K562 (cell line): ENCODE results near the gene PRKAR2B. TPM values are rescaled to one million over a fixed set of nuclear protein-coding genes. Genes with fewer than 3 reads are reported as not detected.
A peak's percentile ranks its signal among the peaks of the same experiment; 100 is the strongest.

Experiments used
- ATAC-seq: fragments of 200-7000 bp; cut with Tn5 transposase; 3 replicates; pipeline ENCODE4 v1.9.1; 2020; ENCODE audit warnings: moderate library complexity
- BruUV-seq: library from RNA; stranded (reverse); fragments of 400-500 nt; replicated peaks from 2 replicates; lab custom pipeline; 2021; lab: Mats Ljungman, UMichigan
- CTCF ChIA-PET: fragments of 300-600 bp; formaldehyde crosslinking; extraction: SDS; loops from one replicate; lab custom pipeline; 2021; ENCODE audit warnings: low intra/inter-chr PET ratio; lab: Yijun Ruan, JAX
- POLR2A ChIA-PET: fragments of 300-600, 350-650 bp; sonication (Branson Sonifier 250); formaldehyde crosslinking; extraction: SDS; loops from one replicate; lab custom pipeline; 2021; ENCODE audit warnings: antibody characterized with exemption, inconsistent platforms; lab: Yijun Ruan, JAX
- DNase-seq, 4 experiments: peaks; one replicate each; pipeline versions ENCODE4 v3.0.0 to v3.0.0-alpha.2; 2011 to 2018; ENCODE audit warnings: low spot score in 3 of 4, mixed read lengths in 3 of 4; ENCODE audit errors: extremely low read depth in 1 of 4
- FAIRE-seq: peaks from 2 replicates; lab custom pipeline; 2011; peaks lifted over from hg19 to GRCh38; lab: Jason Lieb, UNC
- H2AFZ ChIP-seq: 2 replicates; pipeline ENCODE4 v1.6.0; 2011; ENCODE audit warnings: low read depth, low read length, control low read depth, inconsistent platforms
- H3K27ac ChIP-seq: fragments of 200-600 bp; 3 replicates; pipeline ENCODE4 v1.8.0; 2011; ENCODE audit warnings: low read depth, mild to moderate bottlenecking, control low read depth, inconsistent platforms, low read length, moderate library complexity, mixed read lengths; ENCODE audit errors: extremely low read depth
- H3K27me3 ChIP-seq, 2 experiments: fragments of 300-600 bp in 1 of 2; 2 replicates in 1 of 2; 3 replicates in 1 of 2; pipeline versions ENCODE4 v1.6.0 to v1.8.0; 2011; ENCODE audit warnings: inconsistent platforms in 2 of 2, low read length in 2 of 2, mild to moderate bottlenecking in 1 of 2, mixed read lengths in 1 of 2, moderate library complexity in 1 of 2; ENCODE audit not compliant: control insufficient read depth in 2 of 2, insufficient read depth in 2 of 2
- H3K36me3 ChIP-seq: fragments of 300-600 bp; 3 replicates; pipeline ENCODE4 v1.8.0; 2011; ENCODE audit warnings: mild to moderate bottlenecking, low read length, inconsistent platforms; ENCODE audit not compliant: control insufficient read depth, insufficient read depth
- H3K4me1 ChIP-seq, 2 experiments: fragments of 200-600 bp in 1 of 2; replicated peaks in 1 of 2; 2 replicates in 1 of 2; 3 replicates in 1 of 2; pipeline versions ENCODE4 v1.5.1 to v1.8.0; 2011; ENCODE audit warnings: inconsistent platforms in 2 of 2, low read length in 2 of 2, mild to moderate bottlenecking in 1 of 2, mixed read lengths in 1 of 2, moderate library complexity in 1 of 2; ENCODE audit not compliant: control insufficient read depth in 2 of 2, insufficient read depth in 2 of 2
- H3K4me2 ChIP-seq: 2 replicates; pipeline ENCODE4 v1.6.1; 2011; ENCODE audit warnings: low read length, control low read depth, inconsistent platforms, mixed read lengths; ENCODE audit not compliant: insufficient read depth
- H3K4me3 ChIP-seq: fragments of 200-600 bp; sonication (generic), shearing (Covaris generic); 2 replicates; pipeline ENCODE4 v1.5.1; 2016; ENCODE audit warnings: control low read depth, inconsistent platforms
- H3K79me2 ChIP-seq: fragments of 200-600 bp; 3 replicates; pipeline ENCODE4 v1.8.0; 2011; ENCODE audit warnings: low read length, inconsistent platforms; ENCODE audit not compliant: control insufficient read depth, insufficient read depth
- H3K9ac ChIP-seq, 2 experiments: 2 replicates each; pipeline versions ENCODE4 v1.6.0 to v1.6.1; 2011; ENCODE audit warnings: low read depth in 2 of 2, low read length in 2 of 2, control low read depth in 1 of 2, inconsistent platforms in 1 of 2, mild to moderate bottlenecking in 1 of 2, mixed read lengths in 1 of 2; ENCODE audit not compliant: insufficient read depth in 1 of 2
- H3K9me1 ChIP-seq: one replicate; pipeline ENCODE4 v1.6.0; 2011; ENCODE audit warnings: inconsistent platforms, mild to moderate bottlenecking, low read length, moderate library complexity; ENCODE audit not compliant: control insufficient read depth, insufficient read depth
- H3K9me3 ChIP-seq: replicated peaks from 2 replicates; pipeline ENCODE4 v1.5.1; 2011; ENCODE audit warnings: low read depth, low read length, inconsistent platforms; ENCODE audit not compliant: control insufficient read depth, insufficient read depth
- H4K20me1 ChIP-seq: replicated peaks from 2 replicates; pipeline ENCODE4 v1.6.1; 2011; ENCODE audit warnings: low read length, inconsistent platforms, mixed read lengths; ENCODE audit not compliant: control insufficient read depth, insufficient read depth
- C11orf30 ChIP-seq: fragments of 450-650 bp; IDR thresholded peaks from 2 replicates; pipeline ENCODE4 v1.6.1; 2016; ENCODE audit warnings: low read depth, mild to moderate bottlenecking
- DDX20 ChIP-seq: fragments of 450-650 bp; IDR thresholded peaks from 2 replicates; pipeline ENCODE4 v1.6.1; 2016; ENCODE audit warnings: missing genetic modification characterization, low read depth, mild to moderate bottlenecking, missing compliant biosample characterization, moderate library complexity
- ETV1 ChIP-seq: fragments of 450-650 bp; conservative IDR thresholded peaks from 2 replicates; pipeline ENCODE4 v1.6.1; 2016; ENCODE audit warnings: missing genetic modification characterization, control low read depth, low read depth, missing compliant biosample characterization
- HDAC1 ChIP-seq, 2 experiments: fragments of 450-650 bp; IDR thresholded peaks; 2 replicates each; pipeline ENCODE4 v1.6.1; 2016 to 2017; ENCODE audit warnings: inconsistent platforms in 1 of 2, mild to moderate bottlenecking in 1 of 2, moderate library complexity in 1 of 2
- NR0B1 ChIP-seq: fragments of 450-650 bp; IDR thresholded peaks from one replicate; pipeline ENCODE4 v1.6.1; 2018; ENCODE audit warnings: mild to moderate bottlenecking, moderate library complexity; ENCODE audit not compliant: partially characterized antibody
- PBX2 ChIP-seq, 2 experiments: IDR thresholded peaks in 1 of 2; conservative IDR thresholded peaks in 1 of 2; 2 replicates each; pipeline ENCODE4 v1.6.1; 2016; ENCODE audit warnings: low read depth in 2 of 2, mild to moderate bottlenecking in 1 of 2, missing compliant biosample characterization in 1 of 2, missing genetic modification characterization in 1 of 2, moderate library complexity in 1 of 2
- POLR2B ChIP-seq: fragments of 450-650 bp; IDR thresholded peaks from 2 replicates; pipeline ENCODE4 v1.6.1; 2018; ENCODE audit warnings: low read depth; ENCODE audit not compliant: partially characterized antibody
- RBM22 ChIP-seq: fragments of 200-400 bp; formaldehyde crosslinking; IDR thresholded peaks from 2 replicates; pipeline ENCODE4 v1.6.1; 2018; ENCODE audit warnings: low read length, low read depth; ENCODE audit not compliant: poor library complexity, severe bottlenecking
- RNF2 ChIP-seq: sonication (generic); IDR thresholded peaks from 2 replicates; pipeline ENCODE4 v1.6.1; 2016
- SMAD1 ChIP-seq: fragments of 150-350 bp; IDR thresholded peaks from 2 replicates; pipeline ENCODE4 v1.6.1; 2014; ENCODE audit warnings: low read length, low read depth; ENCODE audit not compliant: partially characterized antibody
- TAF15 ChIP-seq: fragments of 200-400 bp; formaldehyde crosslinking; IDR thresholded peaks from 2 replicates; pipeline ENCODE4 v1.6.1; 2017; ENCODE audit warnings: mild to moderate bottlenecking, low read depth, low read length, moderate library complexity
- YY1 ChIP-seq, 3 experiments: IDR thresholded peaks; 2 replicates each; pipeline ENCODE4 v1.6.1; 2011; ENCODE audit warnings: low read length in 2 of 3, mild to moderate bottlenecking in 2 of 3, moderate library complexity in 2 of 3, borderline replicate concordance in 1 of 3, control low read depth in 1 of 3, low read depth in 1 of 3; ENCODE audit not compliant: insufficient read depth in 3 of 3, insufficient replicate concordance in 2 of 3, control insufficient read depth in 1 of 3, insufficient read length in 1 of 3; ENCODE audit errors: extremely low read depth in 1 of 3
- ZNF140 ChIP-seq: fragments of 250-450 bp; sonication (Bioruptor Pico); IDR thresholded peaks from 2 replicates; pipeline ENCODE4 v1.8.0; 2021; ENCODE audit warnings: moderate library complexity, mild to moderate bottlenecking, inconsistent platforms
- ZNF184 ChIP-seq: sonication (generic); formaldehyde crosslinking; IDR thresholded peaks from 2 replicates; pipeline ENCODE4 v1.5.0; 2020; ENCODE audit warnings: missing genetic modification reagents
- ZNF316 ChIP-seq: fragments of 450-650 bp; IDR thresholded peaks from 2 replicates; pipeline ENCODE4 v1.6.1; 2016
- ZNF695 ChIP-seq: fragments of 450-650 bp; formaldehyde crosslinking; IDR thresholded peaks from 2 replicates; pipeline ENCODE4 v1.4.0; 2020; ENCODE audit warnings: mild to moderate bottlenecking, moderate library complexity
- WGBS: fragments of 100-300 bp; shearing (Covaris generic); methylation state at CpG from one replicate; pipeline ENCODE4 v1.1.6; 2016; ENCODE audit warnings: low coverage, mixed read lengths; ENCODE audit not compliant: insufficient coverage; ENCODE audit errors: missing lambda C conversion rate; 5-methylcytosine and 5-hydroxymethylcytosine counted together
- in situ Hi-C: fragments of 300-500 bp; cut with MboI; formaldehyde crosslinking; loops from 4 replicates; pipeline ENCODE4 v1.15.0; 2018; ENCODE audit warnings: inconsistent platforms, mixed read lengths
- intact Hi-C: fragments of 100-400 bp; cut with micrococcal nuclease; formaldehyde crosslinking; loops from 2 replicates; pipeline ENCODE4 v1.14.2; 2022
- polyA plus RNA-seq, 8 experiments: library from polyadenylated mRNA; depleted of rRNA in 4 of 8; stranded (reverse) in 5 of 8; unstranded in 3 of 8; fragments of >200 nt; fragmentation: Nextera tagmentation in 2 of 8; fragmentation: Illumina TruSeq in 1 of 8; extraction: Ambion mirVana in 2 of 8; extraction: Trizol in 1 of 8; gene quantifications; 2 replicates each; pipeline versions ENCODE4 v1.2.1 to v1.2.3, GENCODE V29; 2011 to 2014; ENCODE audit warnings: inconsistent platforms in 1 of 8, missing spikeins in 1 of 8
- total RNA-seq, 7 experiments: library from RNA; depleted of rRNA in 6 of 7; stranded (reverse); fragments of >200 nt in 6 of 7; fragmentation: Illumina TruSeq in 2 of 7; extraction: Trizol in 2 of 7; gene quantifications; 2 replicates each; pipeline versions ENCODE4 v1.2.1 to v1.2.3, GENCODE V29; 2011 to 2021; ENCODE audit warnings: low replicate concordance in 1 of 7

PRKAR2B gene
- total and polyA plus RNA-seq, 9 of the 15 experiments (the other 6 are each of a cell fraction or from before 2014, with no cell fraction given), result 59.0 to 173 (median 129) TPM

GRCh38 chr7:107152011-107152410 is 107.5 kb downstream of the PRKAR2B start:
- Histone ChIP-seq H4K20me1 (0 out of 2 replicates have a peak, but pooled peaks cover 3% of the 10 kb centered on the region), H3K36me3 (peaks cover 82% of the 10 kb centered on the region), H3K27ac (no peak overlapping the region), H3K79me2 (peaks cover 5% of the 10 kb centered on the region; the same call in 2 of the 3 replicates), H3K4me3 (no peak overlapping the region), H3K9me3 (no peaks in the 10 kb centered on the region), H3K4me1 (no peaks in the 10 kb centered on the region), H3K27me3 (no peaks in the 10 kb centered on the region), H3K9me1 (no peaks in the 10 kb centered on the region), H3K9ac (no peak overlapping the region), H2AFZ (no peak overlapping the region), H3K4me2 (no peak overlapping the region)
- BruUV-seq, result no TSS peak
- ATAC-seq (no peak), DNase-seq (no peak), FAIRE-seq (no peak)
- WGBS, result 92% methylated on average over 4 of the region's 4 CpGs
- intact Hi-C loops (no loop called here), in situ Hi-C loops (no loop called here)
- POLR2A ChIA-PET, result interaction anchor here (0.8 to 2.2 kb wide), 7 partner anchors 11 to 359 kb away, joined by 3 to 13 read pairs (median 4); partner anchors contain the start of gene HBP1
- CTCF ChIA-PET, result interaction anchor here (6.4 to 8.0 kb wide), 2 partner anchors 205 to 358 kb away, joined by 75 to 188 read pairs; no protein-coding TSS in a partner anchor
- TF ChIP-seq TAF15, result no peak
- peak; percentile 37 for TF ChIP-seq RBM22
- TF ChIP-seq ZNF140 (CRISPR knock-in tag), result no peak
- TF ChIP-seq C11orf30, result peak; percentile 53
- TF ChIP-seq DDX20 (tag), result no peak
- no peak for TF ChIP-seq SMAD1
- peak; percentile 82 for TF ChIP-seq ZNF316
- TF ChIP-seq ZNF695, result no peak
- no peak for TF ChIP-seq ZNF184
- no peak for TF ChIP-seq NR0B1
- TF ChIP-seq RNF2, result no peak
- peak; percentile 19 for TF ChIP-seq POLR2B
- no peak for TF ChIP-seq PBX2 (CRISPR knock-in tag; IDR thresholded peaks at IDR 0.05; ENCODE audit: low read depth)
- TF ChIP-seq PBX2 (tag; conservative IDR thresholded peaks at IDR 0.05; ENCODE audit: low read depth), result no peak
- TF ChIP-seq ETV1 (tag), result no peak
- TF ChIP-seq HDAC1 (IDR thresholded peaks at IDR 0.05), result no peak
- no peak for TF ChIP-seq YY1 (IDR thresholded peaks at IDR 0.05; ENCODE audit: borderline replicate concordance in 1 of 3, control insufficient read depth in 1 of 3, extremely low read depth in 1 of 3, insufficient read depth in 3 of 3, insufficient read length in 1 of 3, insufficient replicate concordance in 2 of 3, low read depth in 1 of 3, low read length in 2 of 3)
